ENCODE results near the gene SPINK5.

- TF ChIP-seq ZNF274 (IDR thresholded peaks at IDR 0.05; ENCODE audit: low read depth, low read length): no peak
- TF ChIP-seq YY1 (IDR thresholded peaks at IDR 0.05; ENCODE audit: insufficient read depth, insufficient read length): no peak
Measured at GRCh38 chr5:148156609-148157008, 92.8 kb downstream of the SPINK5 start.
